GM18519 (cell line): ENCODE measurements around the gene MORC4.

Experiments
- ATAC-seq: cut with Tn5 transposase; IDR thresholded peaks from one replicate; pipeline ENCODE4 v1.9.1; 2021; ENCODE audit warnings: mild to moderate bottlenecking, moderate library complexity; ENCODE audit not compliant: unreplicated experiment, low FRiP score

The MORC4 gene

DNA sequence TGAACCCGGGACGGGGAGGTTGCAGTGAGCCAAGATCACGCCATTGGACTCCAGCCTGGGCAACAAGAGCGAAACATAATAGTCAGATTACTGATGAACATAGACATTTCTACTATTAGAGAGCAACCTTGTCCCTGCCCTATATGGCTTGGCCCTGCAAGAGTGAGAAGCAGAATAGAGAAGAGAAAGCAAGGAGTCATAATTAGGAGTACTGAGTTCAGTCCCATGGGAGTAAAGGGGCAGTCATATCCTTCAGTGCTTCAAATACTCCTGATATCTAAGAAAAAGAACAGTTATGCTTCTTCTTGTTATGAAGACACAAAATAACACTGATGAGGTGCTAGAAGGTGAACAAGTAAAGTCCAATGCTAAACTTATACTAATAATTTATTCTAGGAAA lies 46.0 kb downstream of the MORC4 start:
- ATAC-seq, result no peak

DNA sequence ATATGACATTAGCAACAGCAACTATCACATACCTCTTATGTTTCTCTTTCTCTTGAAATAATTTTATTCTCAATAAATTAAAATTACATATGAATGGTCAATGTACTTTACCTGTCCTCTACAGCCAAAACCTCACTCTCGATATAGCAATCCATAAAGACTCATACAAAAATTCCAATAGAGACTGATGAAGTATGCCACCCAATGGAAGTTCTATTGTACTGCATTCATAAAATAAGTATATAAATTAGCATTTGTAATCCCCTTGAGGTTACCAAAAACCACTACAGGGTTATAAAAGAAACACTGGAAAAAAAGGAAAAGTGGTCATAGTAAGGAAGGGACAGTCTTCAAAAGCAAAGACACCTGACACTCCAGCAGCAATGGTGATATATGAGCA lies 47.0 kb downstream of the MORC4 start:
- no peak for ATAC-seq

GRCh38 chrX:106952538-106952937 lies 47.5 kb downstream of the MORC4 start:
- no peak for ATAC-seq

- ATAC-seq, result no peak
Observed at GRCh38 chrX:106952089-106952488, 47.9 kb downstream of the MORC4 start.

DNA sequence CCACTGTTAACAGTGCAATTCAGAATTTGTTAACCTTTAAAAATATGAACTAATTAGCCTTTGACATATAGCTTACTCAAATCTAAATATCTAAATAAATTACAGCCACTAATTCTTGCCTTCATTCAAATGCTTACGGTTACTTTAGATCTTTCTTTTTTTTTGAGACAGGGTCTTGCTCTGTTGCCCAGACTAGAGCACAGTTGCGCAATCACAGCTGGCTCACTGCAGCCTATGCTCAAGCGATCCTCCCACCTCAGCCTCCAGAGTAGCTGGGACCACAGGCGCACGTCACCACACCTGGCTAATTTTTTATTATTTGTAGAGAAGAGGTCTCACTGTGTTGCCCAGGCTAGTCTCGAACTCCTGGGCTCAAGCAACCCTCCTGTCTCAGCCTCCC lies 48.8 kb downstream of the MORC4 start:
- ATAC-seq, result no peak

- no peak for ATAC-seq
Observed at GRCh38 chrX:106950381-106950780, 49.6 kb downstream of the MORC4 start.

GRCh38 chrX:106949366-106949765 lies 50.6 kb downstream of the MORC4 start:
- no peak for ATAC-seq

DNA sequence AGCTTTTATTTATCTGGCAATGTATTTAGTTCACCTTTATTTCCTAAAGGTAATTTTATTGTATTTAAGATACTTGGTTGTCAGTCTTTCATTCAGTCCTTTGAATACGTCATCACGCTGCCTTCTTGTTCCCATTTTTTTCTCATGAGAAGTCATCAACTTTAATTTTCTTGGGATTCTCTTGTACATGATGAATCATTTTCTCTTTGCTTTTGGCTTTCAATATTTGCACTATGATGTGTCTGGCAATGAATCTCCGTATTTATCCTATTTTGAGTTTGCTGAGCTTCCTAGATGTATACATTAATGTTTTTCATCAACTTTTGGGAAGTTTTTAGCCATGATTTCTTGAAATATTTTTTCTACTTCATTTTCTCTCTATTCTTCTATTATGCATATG lies 51.4 kb downstream of the MORC4 start:
- no peak for ATAC-seq

GRCh38 chrX:106946464-106946863 lies 53.5 kb downstream of the MORC4 start:
- ATAC-seq, result no peak

- ATAC-seq, result no peak
Observed at GRCh38 chrX:106940068-106940467, 59.9 kb downstream of the MORC4 start.

- ATAC-seq, result no peak
Observed at GRCh38 chrX:106939566-106939965, 60.4 kb downstream of the MORC4 start.

DNA sequence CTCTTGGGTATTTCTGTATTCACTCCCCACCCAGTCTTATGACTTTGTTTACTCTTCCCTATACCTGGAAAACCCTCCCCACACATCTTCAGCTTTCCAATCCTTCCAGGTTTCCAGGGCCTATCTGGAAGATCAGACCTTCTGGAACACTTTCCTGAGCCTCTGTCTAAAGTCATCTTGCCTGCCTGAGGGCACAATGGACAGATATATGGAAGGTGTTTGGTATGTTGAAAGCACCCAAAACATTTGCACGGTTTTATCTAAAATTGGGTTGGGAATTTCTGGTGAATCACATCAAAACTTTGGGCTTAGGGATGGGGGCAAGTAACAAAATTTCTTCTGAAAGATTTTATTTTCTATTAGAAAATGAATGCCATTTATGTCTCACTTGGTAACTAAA lies 63.8 kb downstream of the MORC4 start:
- ATAC-seq, result no peak

DNA sequence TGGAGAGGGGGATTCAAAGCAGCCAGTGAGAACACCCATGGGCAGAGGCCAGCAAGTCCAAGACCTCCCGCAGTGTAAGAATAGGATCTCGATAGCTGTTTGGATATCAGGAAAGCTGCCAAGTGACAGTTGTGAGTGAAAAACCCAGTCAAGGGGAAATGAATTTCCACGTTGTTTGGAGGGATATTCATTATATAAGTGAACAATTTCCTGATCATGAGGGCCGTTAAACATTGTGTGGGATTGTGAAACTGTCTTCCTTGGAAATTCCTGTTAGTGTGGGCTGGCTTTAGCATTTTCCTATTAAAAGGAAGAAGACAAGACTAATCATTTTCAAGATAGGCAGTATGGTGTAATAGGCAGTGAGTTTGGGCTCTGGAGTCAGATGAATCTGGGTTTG lies 64.8 kb downstream of the MORC4 start:
- ATAC-seq, result no peak

GRCh38 chrX:106933538-106933961 lies 66.5 kb downstream of the MORC4 start:
- no peak for ATAC-seq

DNA sequence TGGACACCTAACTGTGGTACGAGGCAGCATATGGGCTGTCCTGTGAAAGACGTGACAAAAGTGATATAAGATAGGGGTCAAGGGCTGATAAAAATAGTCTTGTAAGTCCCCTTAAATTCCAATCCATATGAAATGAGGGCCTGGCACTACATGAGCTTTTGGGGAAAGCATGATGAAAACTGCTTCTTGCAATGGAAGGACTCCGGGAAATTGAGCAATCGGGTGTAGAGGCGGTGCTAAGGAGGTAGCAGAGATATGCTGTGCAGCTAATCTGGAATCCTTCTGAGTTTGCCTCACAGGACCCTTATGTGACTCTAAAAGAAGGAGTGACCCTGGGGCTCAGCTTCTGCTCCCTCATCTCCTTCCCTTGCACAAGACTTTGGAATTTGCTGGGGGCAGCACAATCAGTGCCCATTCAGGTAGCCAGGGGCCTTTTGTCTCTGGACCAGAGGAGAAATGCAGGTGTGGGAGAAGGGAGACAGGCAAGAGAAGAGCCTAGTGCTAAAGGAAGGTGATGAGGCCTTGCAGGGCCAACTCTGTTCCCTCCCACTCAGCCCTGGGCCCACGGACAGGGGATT lies 67.0 kb downstream of the MORC4 start:
- no peak for ATAC-seq

DNA sequence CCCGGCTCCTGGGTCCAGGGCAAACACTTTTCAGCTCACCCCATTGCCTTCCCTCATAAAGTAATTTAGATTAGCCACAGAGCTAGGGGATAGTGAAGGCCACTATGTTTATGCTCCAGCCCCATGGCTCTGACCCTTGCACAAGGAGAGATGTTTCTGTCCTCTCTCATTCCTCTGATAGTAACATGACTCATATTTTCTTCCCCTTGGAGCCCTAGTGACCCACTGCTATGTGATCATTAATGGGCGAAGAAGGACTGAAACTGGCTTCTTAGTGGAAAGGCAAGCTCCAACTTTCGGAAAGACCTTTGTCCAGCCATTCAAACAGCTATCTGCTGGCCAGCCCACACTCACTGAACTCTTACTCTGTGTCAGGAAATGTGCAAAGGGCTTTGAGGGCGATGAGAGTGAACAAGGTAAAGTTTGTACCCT lies 67.5 kb downstream of the MORC4 start:
- no peak for ATAC-seq

- ATAC-seq, result no peak
Observed at GRCh38 chrX:106931831-106932491, 68.1 kb downstream of the MORC4 start.

GRCh38 chrX:106928227-106928626 lies 71.8 kb downstream of the MORC4 start:
- ATAC-seq, result no peak

DNA sequence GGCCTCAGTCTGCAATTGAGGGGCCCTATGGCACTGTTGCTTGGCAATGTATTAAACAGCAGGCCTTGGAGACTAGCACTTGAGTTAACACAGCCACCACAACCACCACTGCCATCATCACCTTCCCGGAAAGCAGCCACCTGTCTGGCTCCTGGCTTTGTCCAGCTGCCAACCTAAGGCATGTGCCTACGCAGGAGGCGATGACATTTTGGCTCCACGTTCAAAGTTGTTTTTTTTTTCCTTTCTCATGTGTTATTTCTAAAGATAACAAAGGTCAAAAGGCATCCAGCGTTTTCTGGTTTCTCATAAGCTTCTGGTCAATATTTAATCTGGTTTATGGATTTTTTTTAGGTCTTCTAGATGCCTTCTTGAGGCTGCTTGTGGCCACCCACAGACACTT lies 72.3 kb downstream of the MORC4 start:
- no peak for ATAC-seq

DNA sequence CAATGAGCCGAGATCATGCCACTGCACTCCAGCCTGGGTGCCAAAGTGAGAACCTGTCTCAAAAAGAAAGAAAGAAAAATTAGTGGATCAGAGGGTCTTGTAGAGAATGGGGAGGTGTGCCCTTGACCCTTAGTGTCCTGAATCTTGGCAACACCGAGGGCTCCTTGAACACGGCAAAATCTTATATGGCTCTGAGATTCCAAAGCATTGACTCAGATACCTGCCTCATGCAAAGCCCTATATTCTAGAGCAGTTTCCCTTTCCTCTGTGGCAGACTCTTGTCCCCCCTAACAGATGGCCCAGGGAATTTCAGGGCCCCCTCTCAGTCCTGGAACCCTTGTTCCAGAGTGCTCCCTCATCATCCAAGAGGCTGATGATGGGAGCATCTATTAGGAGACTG lies 73.0 kb downstream of the MORC4 start:
- no peak for ATAC-seq

GRCh38 chrX:106921637-106922036 lies 78.4 kb downstream of the MORC4 start:
- ATAC-seq, result no peak

DNA sequence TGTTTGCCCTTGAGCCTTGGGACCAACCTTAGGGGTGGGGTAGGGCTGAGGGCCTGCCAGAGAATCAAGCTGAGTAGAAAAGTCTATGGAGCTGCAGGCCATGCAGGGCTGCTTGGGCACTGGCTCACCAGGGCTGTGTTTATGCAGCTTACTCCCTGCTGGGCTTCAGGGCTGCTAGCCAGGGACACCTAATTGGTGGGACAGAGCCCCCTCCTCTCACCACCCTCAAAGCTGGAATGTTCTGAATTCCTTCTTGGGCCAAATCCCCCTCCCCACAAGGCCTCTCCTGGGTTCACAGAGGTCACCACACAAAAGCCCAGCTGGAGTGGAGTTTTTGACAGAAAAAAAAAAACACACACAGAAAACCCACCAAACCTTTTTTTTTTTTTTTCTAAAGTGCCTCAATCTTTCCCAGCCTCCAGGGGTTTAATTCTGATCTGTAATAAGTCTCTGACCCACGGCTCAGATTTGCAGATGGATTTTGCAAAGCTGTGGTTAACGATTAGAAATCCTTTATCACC lies 80.0 kb downstream of the MORC4 start, which contains the start of gene CLDN2:
TSS of gene CLDN2 (plus strand) at position 471 of the 521 bp plus-strand sequence. CDS start 7,827 bp downstream, outside the sequence.
- ATAC-seq, result no peak
